Stimulated activated CD4-positive, alpha-beta T cell treated with anti-CD3 and anti-CD28 coated beads, TNF-alpha, amount 100 ng/mL, for 4 hours (primary cell): Measurements from ENCODE around the gene CSTF2T.

Source experiments
- DNase-seq, 3 experiments: peaks; one replicate each; pipeline ENCODE4 v3.0.0-alpha.2; 2020; ENCODE audit warnings: low read depth in 3 of 3

CSTF2T gene, protein sequence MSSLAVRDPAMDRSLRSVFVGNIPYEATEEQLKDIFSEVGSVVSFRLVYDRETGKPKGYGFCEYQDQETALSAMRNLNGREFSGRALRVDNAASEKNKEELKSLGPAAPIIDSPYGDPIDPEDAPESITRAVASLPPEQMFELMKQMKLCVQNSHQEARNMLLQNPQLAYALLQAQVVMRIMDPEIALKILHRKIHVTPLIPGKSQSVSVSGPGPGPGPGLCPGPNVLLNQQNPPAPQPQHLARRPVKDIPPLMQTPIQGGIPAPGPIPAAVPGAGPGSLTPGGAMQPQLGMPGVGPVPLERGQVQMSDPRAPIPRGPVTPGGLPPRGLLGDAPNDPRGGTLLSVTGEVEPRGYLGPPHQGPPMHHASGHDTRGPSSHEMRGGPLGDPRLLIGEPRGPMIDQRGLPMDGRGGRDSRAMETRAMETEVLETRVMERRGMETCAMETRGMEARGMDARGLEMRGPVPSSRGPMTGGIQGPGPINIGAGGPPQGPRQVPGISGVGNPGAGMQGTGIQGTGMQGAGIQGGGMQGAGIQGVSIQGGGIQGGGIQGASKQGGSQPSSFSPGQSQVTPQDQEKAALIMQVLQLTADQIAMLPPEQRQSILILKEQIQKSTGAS

DNA sequence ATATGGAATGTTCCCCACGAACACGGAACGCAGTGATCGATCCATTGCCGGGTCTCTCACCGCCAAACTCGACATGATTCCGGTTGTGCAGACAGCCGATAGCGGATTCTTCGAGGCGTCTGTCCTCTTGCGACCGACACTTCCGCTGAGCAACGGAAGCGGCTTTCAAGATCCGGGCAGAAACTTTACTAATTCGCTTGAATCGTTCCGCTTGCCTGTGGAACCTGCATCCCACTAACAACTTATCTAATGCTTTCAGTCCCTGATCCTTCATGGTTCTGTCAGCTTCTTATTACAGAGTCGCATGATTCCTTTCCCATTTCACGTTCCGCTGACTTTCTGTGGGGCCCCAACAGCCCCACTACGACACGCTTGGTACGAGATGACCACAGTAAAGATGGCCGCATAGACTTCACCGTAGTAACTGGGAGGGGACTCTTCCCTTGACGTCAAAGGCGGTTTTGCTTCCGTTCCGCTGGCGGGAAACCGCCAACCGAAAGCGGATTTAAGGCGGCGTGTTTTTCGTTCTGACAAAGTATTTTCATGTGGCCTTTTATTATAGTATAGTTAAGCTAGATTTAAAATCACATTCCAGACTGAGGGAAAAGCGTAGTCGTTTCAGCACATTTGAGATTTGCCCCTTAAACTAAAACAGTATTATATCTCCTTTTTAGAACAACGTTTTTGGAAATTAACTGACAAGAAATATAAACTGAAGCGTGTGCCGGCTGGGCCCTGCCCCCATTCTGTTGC, at the start of gene CSTF2T:
TSS of gene CSTF2T (minus strand) at position 121 of the 753 bp plus-strand sequence. CDS start at position 75, 46 bp downstream.
- peak; percentile 70 to 86 (median 80) for DNase-seq

DNA sequence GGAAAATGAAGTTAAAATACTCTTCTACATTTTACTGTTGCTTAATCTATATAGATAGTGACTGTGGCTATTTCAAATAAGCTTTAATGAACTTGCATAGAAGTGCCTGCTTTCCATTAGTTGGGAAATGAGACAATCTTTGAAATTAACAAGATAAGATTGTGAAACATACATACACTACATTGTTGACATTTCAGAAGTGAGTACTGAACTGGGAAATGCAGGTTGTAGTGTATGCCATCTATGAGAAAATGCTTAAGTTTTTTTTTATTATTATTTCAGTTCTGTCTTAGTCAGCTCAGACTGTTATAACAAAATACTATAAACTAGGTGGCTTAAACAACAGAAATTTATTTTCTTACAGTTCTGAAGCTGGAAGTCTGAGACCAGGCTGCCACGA, 49.6 kb upstream of the CSTF2T start:
- DNase-seq = no peak

DNA sequence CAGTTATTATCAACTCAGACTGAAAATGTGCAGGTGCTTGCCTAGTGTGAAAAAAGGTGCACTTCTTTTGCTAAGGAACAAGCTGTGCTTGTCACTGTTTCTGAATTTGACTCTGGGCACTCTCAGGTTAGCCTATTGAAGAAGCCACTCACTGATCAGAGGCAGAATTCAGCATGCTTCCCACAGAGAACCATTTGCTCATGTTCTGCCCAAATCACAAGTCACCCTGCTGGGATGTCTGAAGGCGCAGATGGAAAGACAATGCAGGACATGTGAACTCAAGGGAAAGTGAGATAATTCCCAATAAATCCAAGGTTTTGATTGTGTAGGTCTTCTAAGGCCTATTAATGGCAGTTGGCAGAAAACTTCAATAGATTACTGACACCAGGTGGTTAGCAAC, 47.8 kb upstream of the CSTF2T start:
- no peak for DNase-seq

DNA sequence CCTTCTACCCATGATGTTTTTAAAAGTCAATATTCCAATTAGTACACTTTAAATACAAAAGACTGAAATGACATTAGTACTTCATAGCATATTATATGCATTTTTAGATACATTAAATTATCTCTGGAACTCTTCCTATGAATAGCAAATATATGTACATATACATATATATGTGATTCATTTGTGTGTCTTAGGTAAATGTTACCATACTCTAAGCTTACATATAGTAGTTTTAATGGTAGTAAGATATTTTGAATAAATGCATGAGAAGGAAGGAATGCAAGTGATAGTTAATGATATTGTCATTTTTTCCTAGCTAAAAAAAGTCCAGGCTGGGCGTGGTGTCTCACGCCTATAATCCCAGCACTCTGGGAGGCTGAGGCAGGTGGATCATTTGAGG, 46.0 kb upstream of the CSTF2T start:
- DNase-seq = no peak

DNA sequence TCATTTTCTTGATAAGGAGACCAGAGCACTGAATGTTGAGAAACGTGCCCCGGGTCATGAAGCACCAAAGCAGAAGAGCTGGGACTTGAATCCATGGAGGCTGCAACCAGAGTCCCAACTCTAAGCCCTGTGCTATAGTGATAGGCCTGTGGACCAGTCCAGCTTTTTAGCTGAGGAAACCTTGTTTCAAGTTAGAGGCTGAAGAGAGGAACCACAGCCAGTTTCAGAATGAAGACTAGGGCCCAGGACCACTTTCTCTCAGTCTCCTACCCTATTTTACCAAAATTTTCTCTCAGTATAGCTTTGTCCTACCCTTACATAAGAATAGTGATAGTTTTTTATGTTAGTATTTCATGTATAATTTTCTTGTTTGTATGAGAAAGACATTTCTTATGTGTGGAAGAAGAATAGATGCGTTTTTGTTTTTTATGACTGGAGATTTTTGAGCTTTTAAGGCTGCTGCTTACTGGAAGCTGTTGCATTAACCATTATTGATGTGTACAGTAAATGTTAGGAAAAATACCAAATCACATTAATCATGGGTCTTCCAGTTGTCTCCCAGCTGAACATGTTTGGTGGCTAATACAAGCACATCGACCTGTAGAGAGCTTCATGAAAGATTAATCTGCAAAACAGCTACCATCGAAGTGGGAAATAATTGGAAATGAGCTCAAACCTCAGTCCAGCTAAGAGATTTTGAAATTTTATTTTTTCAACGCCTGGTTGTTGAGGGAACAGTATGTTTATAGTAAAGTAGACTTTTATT, 45.0 kb upstream of the CSTF2T start:
- DNase-seq = no peak

DNA sequence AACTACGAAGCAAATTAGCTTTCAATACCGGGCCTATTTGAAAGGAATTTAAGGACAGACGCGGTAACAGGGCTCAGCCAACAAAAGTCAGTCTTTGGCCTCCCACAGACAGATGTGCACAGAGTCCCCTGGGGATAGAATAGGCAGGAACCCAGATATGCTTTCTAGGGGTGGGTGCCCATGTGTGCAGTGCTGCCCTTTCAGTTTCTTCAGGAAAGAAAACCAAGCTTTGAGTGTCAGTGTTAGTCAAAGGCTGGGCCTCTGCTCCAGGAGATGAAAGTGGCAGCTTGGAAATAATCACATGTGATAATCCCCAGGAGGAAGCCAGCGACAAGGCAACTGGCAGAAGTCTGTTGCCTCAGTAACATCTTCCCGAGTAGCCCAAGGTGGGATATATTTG, 43.8 kb upstream of the CSTF2T start:
- DNase-seq = no peak

DNA sequence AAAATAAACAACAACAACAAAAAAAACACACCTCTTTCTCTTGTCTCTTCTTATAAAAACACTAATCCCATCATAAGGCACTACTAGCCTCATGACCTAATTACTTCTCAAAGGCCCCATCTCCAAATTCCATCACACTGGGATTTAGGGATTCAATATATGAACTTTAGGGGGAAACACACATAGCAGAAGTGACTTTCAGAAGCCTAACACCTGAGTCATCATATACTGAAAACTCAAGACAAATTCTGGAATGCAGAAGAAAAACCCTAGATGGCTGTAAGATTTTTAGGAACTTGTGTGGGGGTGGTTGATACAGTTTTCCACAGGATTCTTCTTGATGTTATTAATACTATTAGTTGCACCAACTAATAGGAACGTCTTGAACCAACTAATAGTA, 33.7 kb upstream of the CSTF2T start:
- no peak for DNase-seq

DNA sequence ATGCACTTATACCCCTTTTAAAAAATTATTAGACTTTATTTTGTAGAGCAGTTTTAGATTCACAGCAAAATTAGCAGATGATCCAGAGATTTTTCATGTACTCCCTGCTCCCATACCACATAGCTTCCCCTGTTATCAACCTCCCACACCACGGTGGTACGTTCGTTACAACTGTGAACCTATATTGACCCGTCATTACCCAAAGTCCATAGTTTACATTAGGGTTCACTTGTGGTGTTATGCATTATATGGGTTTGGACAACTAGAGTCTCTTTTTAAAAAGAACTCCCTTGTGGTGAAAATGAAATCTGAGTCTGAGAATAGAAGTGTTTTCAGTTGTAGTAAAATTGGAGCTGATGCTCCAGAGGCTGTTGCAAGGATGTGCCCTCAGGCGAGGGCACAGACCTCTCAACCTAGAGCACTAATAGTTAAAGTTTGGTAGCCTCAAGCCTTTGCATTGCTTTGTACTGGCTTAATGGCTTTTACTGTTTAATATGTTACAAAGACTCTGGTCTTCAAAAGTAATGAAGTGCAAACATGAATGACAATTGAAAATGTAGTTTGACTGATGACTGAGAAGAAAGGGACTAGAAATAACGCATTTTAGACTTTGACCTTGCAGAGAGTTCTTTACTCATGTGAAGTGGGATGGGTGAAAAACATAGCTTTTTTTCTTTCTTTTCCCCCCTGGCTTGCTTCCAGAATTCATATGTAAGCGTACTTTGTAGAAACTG, 30.6 kb upstream of the CSTF2T start:
- DNase-seq = no peak

DNA sequence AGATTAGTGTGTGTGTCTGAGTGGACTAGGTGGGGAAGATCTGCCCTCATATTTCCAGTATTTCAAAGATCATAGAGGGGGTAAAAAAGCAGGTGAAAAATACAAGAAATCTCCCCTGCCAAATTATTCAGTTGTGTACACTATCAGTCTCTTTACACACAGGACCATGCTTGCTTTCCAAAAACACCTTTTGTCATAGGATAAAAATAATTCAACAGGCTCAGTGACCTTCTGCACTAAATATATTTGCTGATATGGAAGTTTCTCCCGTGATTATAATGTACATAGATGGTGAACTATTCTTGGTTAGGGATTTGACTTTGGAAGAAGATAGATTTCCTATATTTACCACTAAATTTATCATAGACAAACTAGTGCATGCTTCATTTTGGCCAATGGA, 24.6 kb upstream of the CSTF2T start:
- no peak for DNase-seq

DNA sequence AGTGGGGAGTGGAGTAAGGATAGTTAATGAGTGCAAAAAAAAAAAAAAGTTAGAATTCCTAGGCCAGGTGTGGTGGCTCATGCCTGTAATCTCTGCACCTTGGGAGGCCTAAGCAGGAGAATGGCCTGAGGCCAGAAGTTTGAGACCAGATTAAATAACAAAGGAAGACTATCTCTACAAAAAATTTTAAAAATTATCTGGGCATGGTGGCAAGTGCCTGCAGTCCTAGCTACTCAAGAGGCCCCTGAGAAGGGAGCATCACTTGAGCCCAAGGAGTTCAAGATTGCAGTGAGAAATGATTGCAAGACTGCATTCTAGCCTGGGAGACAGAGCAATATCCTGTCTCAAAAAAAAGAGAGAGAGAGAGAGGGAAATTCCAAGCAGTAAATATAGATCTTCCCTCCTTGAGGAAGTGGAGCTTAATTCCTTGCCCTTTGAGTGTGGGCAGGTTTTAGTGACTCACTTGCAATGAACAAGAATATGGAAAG, 19.5 kb upstream of the CSTF2T start:
- no peak for DNase-seq

DNA sequence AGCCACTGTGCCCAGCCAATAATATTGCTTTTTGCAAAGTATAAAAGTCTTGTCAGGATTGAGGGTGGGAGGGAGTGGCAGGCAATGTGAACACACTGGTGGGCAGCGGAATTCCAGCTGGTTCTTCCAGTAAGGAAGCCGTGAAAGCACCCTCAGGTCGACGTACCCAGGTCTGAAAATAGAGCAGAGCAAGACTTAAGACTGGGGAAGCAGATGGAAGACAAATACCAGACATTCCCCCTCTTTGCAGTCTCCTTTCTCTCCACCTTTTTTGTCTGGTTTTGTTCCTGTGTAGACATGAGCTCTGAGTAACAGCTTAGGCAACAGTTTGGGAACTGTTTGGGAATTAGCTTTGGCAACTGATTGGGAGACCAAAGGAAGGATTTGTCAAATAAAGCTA, 17.6 kb upstream of the CSTF2T start:
- no peak for DNase-seq

DNA sequence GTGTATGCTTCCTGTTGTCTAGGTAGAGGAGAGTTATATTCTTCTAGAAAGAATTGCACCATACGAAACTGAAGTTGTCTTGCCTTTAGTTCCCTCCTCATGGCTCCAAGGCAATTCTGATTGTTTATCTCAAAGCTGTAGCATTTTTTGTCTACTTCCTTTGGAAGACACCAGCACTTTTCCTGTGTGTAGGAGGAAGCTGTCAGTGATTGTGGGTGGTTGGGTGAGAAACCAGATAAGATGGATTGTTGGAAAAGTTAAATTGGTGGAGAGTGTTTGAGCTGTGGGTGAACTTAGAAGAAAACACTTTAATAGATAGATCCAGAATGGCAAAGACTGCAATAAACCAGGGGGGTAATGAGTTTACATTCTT, 12.1 kb upstream of the CSTF2T start:
- no peak for DNase-seq

DNA sequence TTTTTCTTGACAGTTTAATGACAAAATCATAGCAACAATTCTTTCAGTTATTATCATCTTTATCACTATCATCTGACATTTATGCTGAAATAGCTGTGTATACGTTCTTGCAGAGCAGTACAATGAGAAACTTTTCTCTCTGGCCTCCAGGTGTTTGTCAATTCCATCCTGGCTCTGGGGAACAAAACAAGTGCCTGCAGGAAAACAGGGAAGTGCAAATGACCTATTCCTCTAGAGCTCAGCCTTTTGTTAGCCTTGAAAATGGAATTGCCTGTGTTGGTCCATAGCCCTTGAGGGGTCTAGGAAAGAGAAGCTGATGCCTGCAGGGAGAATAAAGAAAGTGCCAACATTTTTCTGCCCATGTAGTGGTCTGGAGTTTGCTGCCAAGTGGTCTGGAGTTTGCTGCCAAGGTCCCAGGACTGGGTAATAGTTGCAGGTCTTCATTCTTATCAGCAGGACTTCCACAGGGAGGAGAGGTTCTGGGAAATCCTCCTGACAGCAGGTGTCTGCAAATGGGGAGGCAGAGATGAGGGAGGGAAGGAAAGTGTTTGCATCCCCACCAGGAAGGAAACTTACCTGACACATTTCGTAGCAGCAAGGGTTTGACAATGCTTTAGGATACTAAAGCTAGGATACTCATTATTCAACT, 10.1 kb upstream of the CSTF2T start:
- DNase-seq = no peak

DNA sequence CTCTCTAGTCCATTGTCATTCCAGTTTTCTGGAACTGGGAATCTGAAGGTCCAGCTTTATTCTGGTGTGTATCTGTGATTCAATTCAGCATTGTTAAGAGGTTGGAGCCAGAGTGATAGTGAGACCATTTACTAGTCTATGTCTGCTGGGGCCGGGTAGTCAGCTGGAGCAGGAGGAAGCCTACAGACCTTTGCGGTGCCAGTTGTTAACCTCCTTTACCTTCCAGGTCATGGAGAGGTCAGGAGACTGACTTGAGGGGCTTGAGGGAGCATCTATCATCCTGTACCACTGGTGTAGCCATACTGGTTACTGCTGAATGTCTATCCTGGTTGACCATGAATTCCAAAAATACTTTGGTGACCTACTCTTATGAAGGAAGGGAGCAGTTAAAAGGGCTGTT, 9.2 kb upstream of the CSTF2T start:
- DNase-seq = no peak

DNA sequence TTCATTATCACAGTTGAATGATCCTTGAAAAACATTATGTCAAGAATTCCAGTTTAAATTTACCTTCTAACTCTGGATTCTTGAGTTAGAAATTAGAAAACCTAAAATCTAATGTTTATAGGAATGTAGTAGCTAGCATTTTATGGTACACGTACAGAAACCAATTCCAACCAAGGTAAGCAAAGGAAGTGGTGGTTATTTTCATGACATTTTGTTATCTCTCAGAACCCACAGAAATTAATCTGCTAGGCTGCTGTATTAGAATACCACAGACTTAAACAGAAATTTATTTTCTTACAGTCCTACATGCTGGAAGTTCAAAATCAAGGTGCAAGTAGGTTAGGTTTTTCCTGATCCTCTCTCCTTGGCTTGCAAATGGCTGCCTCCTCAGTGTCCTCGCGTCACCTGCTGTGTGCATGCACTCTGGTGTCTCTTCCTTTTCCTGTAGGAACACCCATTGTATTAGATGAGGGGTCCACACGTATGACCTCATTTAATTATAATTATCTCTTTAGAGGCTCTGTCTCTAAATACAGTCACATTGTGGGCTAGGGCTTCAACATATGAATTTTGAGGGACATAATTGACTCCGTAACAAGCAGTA, 8.5 kb upstream of the CSTF2T start:
- DNase-seq = no peak

DNA sequence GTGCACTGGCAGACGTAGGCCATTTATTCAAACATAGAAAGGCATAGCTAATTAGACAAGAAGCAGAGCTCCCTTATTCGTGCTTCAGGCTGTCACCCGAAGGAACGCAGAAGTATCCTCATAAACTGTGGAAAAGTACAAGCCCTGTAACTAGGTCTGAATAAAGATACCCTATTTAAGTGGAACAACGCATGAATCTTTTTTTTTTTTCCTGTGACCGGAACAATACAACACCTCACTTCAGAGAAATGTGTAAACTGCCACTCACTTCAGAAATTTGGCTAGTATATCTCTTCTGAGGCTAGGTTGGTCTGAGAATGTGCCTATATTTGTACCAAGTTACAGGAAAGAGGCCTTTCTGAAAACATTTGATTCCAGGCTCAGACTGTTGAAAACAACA, 8.0 kb upstream of the CSTF2T start:
- no peak for DNase-seq

DNA sequence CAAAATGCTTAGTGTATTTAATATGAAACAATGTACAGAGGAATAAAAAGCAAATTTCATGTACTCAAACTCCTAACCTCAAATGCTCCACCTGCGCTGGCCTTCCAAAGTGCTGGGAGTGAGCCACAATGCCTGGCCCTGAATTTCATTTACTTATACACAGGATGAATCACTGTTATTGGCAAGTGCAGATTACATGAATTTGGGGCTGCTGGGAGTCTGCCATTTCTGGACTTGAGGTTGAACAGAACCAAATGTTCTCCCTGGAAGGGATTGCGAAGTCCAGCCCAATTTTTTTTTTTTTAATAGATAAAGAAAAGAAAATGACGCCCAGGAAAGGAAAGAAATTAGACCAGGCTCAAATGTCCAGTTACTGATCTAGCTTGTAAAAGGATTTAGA, 6.8 kb upstream of the CSTF2T start:
- DNase-seq = no peak

DNA sequence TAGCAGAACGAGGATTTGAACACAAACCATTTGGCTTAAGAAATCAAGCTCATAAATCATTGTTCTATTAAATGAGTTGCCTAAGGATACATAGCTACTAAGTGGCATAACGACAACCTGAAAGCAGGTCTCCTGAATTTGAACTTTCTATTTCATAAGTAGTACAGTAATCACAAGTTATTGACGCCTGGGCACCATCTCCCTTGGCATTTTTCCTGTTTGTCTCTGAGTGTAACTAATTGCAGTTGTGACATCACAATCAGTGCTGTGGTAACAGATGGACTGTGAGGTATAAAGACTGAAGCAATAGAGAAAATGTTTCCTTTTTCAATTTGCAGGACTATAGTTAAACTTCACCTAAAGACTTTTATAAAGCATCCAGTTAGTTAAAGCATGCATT, 6.4 kb upstream of the CSTF2T start:
- DNase-seq = no peak

DNA sequence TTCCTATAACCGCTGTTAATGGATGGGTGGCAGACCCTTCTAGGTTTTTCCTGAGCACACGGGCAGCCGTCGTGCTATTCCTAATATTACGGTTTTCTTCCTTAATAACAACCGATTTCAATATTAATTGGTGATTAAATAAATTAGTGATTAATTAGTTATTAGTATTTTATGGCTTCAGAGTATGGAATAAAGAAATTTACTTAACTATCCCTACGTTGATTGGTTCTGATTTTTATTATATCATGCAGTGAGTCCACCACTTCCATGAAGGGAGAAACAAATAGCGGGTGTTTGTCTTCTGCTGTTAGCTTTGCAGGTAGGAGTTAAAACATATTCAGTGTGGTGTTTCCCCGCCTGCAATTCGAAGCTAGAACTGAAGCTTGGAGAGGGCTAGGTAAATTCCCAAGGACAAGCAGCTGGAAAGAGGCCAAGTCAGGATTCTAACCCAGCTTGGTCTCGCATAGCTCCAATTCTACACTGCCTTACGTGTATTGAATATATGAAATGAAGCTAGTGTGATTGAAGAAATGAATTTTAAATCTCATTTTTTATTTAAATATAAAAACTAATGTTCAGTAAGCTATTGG, 928 bp upstream of the CSTF2T start:
- DNase-seq = peak in 1 of 3 experiments; percentile 13

DNA sequence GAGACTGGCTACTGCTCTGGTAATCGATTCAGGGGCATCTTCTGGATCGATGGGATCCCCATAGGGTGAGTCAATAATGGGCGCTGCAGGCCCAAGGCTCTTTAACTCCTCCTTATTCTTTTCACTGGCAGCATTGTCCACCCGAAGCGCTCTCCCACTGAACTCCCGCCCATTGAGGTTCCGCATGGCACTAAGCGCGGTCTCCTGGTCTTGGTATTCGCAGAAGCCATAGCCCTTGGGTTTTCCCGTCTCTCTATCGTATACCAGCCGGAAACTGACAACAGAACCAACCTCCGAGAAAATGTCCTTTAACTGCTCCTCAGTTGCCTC, 285 bp downstream of the CSTF2T start:
- DNase-seq = no peak
